ENCODE measurements around the gene KLHDC3. TPM values are rescaled to one million over a fixed set of nuclear protein-coding genes. Genes with fewer than 3 reads are reported as not detected.

Gene KLHDC3
- total and polyA plus RNA-seq, 9 of the 15 experiments (the other 6 are each of a cell fraction or from before 2014, with no cell fraction given), result 4.5 to 171 (median 107) TPM

- TF ChIP-seq MIER1 (IDR thresholded peaks at IDR 0.05; ENCODE audit: low read depth) (no peak), PATZ1 (CRISPR knock-in tag; IDR thresholded peaks at IDR 0.05; ENCODE audit: borderline replicate concordance) (no peak)
Measured at GRCh38 chr6:43036712-43037111, 22.7 kb downstream of the KLHDC3 start (continued).

GRCh38 chr6:43037197-43037596 lies 23.1 kb downstream of the KLHDC3 start:
- ChIA-PET POLR2A (interaction anchor here (0.6 to 5.7 kb wide), 6 partner anchors 10 to 145 kb away, joined by 3 to 22 read pairs (median 4); partner anchors contain the start of genes CUL7, CUL9 and RRP36), CTCF (ENCODE audit: low intra/inter-chr PET ratio) (interaction anchor here (0.5 kb wide), 1 partner anchor 13 kb away, joined by 4 read pairs; no protein-coding TSS in a partner anchor)
- no peak for DNase-seq (ENCODE audit: extremely low read depth in 1 of 4, low spot score in 3 of 4)
- H3K9me1 ChIP-seq (ENCODE audit: control insufficient read depth, insufficient read depth, low read length), result peaks cover 6% of the 10 kb centered on the region
- WGBS (ENCODE audit: insufficient coverage, low coverage, missing lambda C conversion rate), result 73% methylated on average over 5 of the region's 5 CpGs
- H3K27me3 ChIP-seq (ENCODE audit: control insufficient read depth in 2 of 2, insufficient read depth in 2 of 2, low read length in 2 of 2), result no peaks in the 10 kb centered on the region
- no peaks in the 10 kb centered on the region; the same call in 1 of the 2 replicates for H4K20me1 ChIP-seq (replicated peaks; ENCODE audit: control insufficient read depth, insufficient read depth, low read length)
- H3K79me2 ChIP-seq (ENCODE audit: control insufficient read depth, insufficient read depth, low read length), result no peaks in the 10 kb centered on the region
- intact Hi-C loops (cut with micrococcal nuclease) (no loop called here), in situ Hi-C loops (cut with MboI) (no loop called here)
- peaks cover 0 to 10% of the 10 kb centered on the region in 2 experiments; a peak in 3 of 5 replicates for H3K4me1 ChIP-seq (replicated peaks in 1 of 2; ENCODE audit: control insufficient read depth in 2 of 2, insufficient read depth in 2 of 2, low read length in 2 of 2)
- no peak for FAIRE-seq
- no peak overlapping the region for H3K27ac ChIP-seq (ENCODE audit: extremely low read depth, low read depth, low read length)
- no peak for ATAC-seq
- no peak overlapping the region for H3K9ac ChIP-seq (ENCODE audit: insufficient read depth in 1 of 2, low read depth in 2 of 2, low read length in 2 of 2)
- no peaks in the 10 kb centered on the region for H3K9me3 ChIP-seq (replicated peaks; ENCODE audit: control insufficient read depth, insufficient read depth, low read depth, low read length)
- BruUV-seq (replicated peaks), result no TSS peak
- no peak overlapping the region for H3K4me3 ChIP-seq
- TF ChIP-seq TRIM28 (IDR thresholded peaks at IDR 0.05), result no peak
- no peak for TF ChIP-seq POLR3G (IDR thresholded peaks at IDR 0.05; ENCODE audit: extremely low read depth, insufficient read length, insufficient replicate concordance)
- TF ChIP-seq ETV6 (IDR thresholded peaks at IDR 0.05; ENCODE audit: borderline replicate concordance in 1 of 2, low read depth in 2 of 2, low read length in 1 of 2), result no peak
- TF ChIP-seq ETV6 (CRISPR knock-in tag; IDR thresholded peaks at IDR 0.05; ENCODE audit: borderline replicate concordance), result no peak
- no peak for TF ChIP-seq LARP7 (IDR thresholded peaks at IDR 0.05)
- TF ChIP-seq RFX7 (CRISPR knock-in tag; IDR thresholded peaks at IDR 0.05), result no peak
- no peak overlapping the region for H3K4me2 ChIP-seq (ENCODE audit: insufficient read depth, low read length)
- H2AFZ ChIP-seq (ENCODE audit: low read depth, low read length), result no peak overlapping the region
- peaks cover 76% of the 10 kb centered on the region for H3K36me3 ChIP-seq (ENCODE audit: control insufficient read depth, insufficient read depth, low read length)
